Stimulated activated CD4-positive, alpha-beta T cell treated with anti-CD3 and anti-CD28 coated beads, Interleukin-15, amount 100 ng/mL, for 48 hours (primary cell): Measurements from ENCODE around the gene LYSET.
"Not testable (repeated sequence)": the region's sequence is repeated elsewhere in the genome, so short reads cannot be mapped to it uniquely, and the experiment has no call there.

Experiments
- DNase-seq, 2 donors: peaks; one replicate each; pipeline ENCODE4 v3.0.0-alpha.2; 2020; ENCODE audit warnings: low read depth in 2 of 2

The LYSET gene, protein sequence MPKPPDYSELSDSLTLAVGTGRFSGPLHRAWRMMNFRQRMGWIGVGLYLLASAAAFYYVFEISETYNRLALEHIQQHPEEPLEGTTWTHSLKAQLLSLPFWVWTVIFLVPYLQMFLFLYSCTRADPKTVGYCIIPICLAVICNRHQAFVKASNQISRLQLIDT

DNA sequence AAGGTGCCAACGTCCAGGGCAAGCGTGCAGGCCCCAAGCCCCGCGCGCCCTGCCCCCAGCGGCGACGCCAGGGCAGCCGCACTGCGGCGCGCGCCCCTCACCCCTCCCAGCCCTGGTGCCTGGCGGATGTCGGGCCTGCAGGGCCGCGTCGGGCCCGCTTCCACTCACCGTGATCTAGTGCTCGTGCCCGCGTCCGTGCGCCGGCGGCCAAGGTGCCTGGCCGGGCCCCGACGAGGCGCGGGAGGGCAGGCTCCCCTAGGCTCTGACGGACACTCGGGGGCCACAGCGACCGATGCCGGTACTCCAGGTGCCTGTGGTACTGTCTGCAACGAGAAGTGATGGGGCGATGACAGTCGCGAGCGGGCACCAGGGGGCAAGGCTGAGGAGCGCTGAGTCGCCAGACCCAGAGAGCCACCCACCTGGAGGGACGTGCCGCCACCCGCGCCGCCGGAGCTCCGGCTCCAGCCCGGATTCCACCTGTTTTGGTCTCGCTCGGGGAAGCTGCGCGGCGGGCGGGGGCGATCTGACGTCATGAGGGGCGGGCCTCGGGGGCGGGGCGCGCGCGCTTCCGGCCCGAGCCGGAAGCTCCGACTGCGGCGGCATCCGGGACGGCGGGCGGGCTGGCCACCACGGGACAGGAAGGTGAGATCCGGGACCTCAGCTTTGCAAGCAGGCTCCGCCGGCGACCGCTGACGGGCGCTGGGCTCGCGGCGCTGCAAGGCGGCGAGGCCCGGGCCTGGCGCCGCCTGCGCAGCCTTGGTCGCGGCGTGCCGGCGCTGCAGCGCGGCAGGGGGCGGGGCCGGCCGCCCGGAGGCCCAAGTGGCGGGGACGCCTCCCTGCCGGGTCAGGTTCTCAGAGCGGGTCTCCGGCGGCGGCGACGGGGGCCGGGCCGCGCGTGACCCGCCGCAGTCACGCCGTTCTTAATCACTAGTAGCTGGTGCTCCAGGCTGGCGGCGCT, at the start of gene LYSET, which contains the start of gene MOAP1:
Gene LYSET, plus strand, starts transcription at position 927 of the 958 bp plus-strand sequence. CDS start 89 bp downstream, outside the sequence.
Gene MOAP1, minus strand, starts transcription at position 507 of the 958 bp plus-strand sequence. CDS start 655 bp downstream, outside the sequence.
- peak; percentile 83 to 84 for DNase-seq

DNA sequence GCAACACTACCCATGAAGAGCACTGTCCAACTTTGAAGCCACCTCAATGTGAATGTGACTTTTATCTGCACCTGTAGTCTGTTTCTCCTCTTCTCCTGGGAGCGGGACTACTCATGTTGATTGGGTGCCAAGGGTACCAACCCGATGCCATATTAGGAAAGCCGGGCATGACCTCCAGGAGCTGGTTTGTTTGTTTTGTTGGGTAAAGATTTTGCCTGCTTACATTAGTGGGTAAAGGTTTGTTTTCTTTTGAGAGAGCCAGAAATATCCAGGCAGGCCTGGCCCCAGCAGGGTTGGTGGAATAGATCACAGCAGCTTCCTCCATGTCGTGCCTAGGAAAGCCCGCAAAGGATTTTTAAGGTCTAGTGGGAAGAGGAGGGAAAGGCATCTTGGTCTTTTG, 49.7 kb upstream of the LYSET start:
- DNase-seq, result no peak

DNA sequence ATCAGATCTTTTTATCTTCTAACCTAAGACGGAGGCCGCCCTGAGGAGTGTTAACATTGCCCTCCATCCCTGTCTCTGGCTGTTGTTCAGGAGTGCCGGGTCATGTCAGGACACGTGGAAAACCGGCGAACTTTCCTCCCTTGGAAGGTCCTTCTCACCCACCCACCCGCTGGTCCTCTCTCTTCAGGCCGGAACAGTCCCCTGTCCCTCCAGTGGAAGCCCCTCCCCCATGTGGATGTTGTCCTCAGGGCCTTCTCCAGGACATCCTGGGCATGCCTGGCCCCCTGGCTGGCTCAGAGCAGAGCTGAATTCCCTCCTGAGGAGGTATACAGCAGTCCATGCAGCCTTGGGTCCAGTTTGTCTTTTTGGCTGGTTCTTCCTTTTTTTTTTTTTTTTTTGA, 49.1 kb upstream of the LYSET start:
- no peak for DNase-seq

DNA sequence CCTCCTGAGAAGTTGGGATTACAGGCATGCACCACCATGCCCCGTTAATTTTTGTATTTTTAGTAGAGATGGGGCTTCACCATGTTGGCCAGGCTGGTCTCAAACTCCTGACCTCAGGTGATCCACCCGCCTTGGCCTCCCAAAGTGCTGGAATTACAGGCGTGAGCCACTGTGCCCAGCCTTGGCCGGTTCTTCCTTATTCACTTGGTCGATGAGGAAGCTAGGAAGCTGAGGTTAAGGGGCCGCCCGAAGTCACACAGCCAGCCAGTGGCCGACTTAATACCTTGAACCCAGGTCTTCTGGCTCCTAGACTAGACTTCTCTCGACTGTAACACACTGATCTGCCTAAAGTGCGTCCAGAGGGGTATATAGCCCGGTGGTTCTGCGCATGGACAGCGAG, 48.6 kb upstream of the LYSET start:
- DNase-seq, result not testable (repeated sequence)

DNA sequence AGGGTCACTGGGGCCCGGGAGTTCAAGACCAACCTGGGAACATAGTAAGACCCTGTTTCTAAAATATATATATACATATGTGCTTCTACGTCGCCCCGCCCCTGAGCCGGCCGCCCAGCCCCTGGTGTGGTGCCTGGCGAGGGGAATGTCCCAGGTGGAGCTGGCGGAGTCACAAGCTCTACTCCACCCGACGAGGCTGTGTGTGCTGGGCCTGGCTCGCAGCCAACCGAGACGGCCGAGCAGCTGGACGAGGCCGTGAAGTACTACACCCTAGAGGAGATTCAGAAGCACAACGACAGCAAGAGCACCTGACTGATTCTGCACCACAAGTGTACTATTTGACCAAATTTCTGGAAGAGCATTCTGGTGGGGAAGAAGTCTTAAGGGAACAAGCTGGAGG, 47.3 kb upstream of the LYSET start:
- DNase-seq, result no peak

DNA sequence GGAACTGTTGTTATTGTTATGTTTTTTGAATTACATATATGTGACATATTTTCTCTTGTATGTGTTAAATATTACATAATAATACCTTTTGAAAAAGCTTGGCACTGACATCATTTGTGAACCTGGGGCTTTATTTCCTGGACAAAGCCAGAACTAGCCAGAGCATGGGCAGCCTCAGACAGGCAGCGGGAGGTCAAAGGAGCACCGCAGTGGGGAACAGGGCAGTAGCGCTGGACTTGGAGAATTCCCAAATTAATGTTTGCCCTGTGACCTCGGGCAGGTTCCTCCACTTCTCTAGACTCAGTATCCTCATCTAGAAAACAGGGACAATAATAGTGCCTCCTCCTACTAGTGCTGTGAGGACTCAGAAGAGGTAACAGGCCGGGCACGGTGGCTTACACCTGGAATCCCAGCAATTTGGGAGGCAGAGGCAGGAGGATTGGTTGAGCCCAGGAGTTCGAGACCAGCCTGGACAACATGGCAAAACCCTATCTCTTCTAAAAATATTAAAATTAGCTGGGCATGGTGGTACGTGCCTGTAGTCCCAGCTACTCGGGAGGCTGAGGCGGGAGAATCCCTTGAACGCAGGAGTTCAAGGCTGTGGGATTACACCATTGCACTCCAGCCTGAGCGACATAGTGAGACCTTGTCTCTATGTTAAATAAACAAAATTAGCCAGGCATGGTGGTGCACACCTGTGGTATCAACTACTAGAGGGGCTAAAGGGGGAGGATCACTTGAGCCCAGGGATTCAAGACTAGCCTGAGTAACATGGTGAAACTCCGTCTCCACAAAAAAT, 42.1 kb upstream of the LYSET start:
- no peak for DNase-seq

DNA sequence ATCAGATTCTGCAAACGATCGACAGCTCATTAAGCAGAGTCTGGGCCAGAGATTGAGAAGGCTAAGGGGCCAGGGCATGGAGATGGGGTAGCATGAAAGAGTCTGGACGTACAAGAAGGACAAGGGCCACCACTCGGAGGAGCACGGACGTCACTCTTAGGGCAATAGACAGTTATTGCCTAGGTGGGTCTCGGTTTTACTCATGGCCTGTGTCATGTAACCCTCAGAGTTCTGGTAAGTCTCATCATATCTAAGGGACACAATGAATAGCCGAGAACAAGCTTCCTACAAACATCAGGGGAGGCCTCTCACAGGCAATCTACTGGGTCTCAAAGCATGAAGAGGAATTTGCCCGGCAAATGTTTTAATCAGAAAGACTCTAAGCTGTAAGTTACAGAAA, 39.0 kb upstream of the LYSET start:
- no peak for DNase-seq

DNA sequence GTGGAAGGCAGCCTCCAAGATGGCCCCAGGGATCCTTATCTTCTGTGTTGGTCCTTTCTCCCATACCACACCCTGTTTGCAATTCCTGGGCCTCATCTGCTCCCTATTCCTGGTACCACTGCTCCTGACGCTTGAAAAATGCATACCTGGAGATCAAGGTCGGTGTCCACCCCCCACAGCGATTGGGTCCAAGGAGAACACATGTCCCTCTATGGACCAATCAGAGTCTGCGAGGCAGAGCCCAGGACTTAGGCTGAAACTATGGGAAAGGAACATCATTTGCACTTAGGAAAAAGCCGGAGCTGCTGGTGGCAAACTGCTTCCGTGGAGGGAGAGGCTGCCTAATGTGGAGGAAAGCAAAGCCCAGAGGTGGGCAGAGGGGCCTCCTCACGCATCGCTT, 36.1 kb upstream of the LYSET start:
- no peak for DNase-seq

DNA sequence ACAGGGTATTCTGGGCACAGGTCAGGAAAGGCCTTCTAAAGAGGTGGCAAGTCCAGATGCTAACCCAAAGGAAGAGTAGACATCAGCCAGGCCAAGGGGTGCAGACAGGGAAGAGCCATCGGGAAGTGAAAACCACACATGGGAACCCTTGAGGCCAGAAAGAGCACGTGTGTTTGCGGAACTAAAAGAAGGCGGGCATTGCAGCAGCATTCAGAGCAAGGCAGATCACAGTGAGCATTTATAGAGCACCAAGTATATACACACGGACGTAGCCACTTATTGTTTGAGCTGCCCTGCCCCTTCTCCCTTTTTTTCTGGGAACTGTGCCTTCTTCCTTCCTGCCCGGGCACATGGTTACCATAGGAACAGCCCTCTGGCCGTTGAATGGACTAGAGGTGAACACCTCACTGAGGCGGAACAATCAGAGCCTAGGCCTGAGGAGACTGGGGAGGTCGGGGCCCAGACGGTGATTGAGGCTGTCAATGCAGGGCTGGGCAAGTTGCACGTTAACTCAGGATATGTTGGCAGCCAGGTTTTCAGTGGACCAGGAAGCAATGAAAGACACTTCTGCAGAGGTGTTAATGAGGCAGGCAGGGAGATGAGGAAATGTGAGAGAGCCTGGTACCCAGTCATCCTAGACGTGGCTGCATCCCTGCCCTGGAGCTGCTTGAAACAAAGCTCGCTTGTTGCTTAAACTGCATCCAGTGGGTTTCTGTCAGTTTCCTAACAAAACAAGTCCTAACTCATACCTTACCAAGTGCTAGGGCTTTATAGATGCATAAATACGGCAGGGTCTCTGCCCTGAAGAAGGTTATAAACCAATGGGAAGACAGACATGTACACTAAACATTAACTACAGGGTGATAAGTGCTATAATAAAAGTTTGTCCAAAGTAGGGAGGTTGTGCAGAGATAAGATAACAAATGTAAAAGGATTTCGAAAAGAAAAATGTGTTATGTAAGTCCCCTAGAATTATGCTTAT, 34.6 kb upstream of the LYSET start:
- no peak for DNase-seq

DNA sequence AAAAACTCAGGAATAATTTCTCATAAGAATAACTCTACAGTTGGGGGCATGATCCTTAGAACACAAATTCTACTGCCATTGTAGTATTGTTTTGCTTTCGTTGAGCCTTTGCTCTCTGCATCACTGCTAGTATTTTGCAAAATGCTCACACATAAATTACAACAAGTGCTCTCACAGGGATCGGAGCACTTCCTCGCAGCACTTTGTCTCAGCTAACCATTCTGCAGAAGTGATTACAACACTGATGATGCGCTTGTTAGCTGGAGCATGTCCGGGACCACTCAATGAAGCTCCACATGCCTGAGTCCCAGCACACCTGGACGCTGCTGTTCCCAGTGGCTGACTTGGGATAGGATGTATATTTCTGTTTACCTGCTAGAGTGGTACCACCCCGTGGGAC, 32.0 kb upstream of the LYSET start:
- DNase-seq, result no peak

DNA sequence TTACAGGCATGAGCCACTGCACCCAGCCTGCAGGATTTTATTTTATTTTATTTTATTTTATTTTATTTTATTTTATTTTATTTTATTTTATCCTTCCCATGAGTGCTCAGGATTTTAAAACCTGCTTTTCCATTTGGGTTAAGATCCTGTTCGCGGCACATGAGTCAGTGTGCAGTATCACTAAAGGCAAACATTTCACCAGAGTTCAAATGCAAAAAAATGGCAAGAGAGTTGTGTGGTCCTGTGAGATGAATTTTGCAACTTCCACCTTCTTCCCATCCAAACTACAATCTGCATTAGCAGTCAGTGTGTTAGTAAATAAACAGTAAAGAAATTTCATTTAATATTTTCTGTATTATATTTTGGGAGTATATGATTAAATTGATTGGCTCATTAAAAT, 29.4 kb upstream of the LYSET start:
- no peak for DNase-seq

DNA sequence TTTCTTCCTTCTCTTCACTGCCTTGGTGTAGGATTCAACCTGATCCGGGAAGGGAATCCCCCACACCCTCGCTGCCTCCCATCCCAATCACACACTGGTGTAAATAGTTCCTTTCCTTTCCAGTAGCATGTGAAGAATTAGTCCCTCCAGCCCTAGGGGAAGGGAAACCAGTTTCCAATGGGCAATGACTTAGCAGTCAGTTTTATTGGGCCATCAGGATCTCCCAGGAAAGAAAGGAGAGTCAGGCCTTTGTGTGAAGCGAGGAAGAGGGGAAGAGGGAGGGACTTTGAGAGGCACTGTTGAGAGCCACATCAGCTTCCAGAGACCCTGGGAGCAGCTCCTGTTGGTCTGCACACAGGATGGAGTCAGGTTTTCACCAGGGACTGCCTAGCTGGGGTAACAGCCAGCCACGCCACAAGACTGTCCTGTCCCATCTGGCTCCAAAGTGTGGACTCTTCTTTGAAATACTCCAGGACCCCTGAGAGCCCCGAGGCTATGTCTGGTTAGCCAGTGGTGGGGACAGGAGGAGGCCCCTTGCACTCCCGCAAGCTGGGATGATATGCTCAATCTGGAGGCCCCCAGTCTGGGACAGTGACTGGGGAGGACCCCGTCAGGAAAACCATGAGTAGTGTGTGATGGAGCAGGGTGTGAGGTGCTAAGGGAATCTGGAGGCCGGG, 28.3 kb upstream of the LYSET start:
- no peak for DNase-seq

DNA sequence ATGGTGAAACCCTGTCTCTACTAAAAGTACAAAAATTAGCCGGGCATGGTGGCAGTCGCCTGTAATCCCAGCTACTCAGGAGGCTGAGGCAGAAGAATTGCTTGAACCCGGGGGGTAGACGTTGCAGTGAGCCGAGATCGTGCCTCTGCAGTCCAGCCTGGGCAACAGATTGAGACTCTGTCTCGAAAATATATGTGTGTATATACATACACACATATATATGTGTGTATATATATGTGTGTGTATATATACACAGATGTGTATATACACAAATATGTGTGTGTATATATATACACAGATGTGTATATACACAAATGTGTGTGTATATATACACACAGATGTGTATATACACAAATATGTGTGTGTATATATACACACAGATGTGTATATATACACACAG, 26.8 kb upstream of the LYSET start:
- not testable (repeated sequence) for DNase-seq

DNA sequence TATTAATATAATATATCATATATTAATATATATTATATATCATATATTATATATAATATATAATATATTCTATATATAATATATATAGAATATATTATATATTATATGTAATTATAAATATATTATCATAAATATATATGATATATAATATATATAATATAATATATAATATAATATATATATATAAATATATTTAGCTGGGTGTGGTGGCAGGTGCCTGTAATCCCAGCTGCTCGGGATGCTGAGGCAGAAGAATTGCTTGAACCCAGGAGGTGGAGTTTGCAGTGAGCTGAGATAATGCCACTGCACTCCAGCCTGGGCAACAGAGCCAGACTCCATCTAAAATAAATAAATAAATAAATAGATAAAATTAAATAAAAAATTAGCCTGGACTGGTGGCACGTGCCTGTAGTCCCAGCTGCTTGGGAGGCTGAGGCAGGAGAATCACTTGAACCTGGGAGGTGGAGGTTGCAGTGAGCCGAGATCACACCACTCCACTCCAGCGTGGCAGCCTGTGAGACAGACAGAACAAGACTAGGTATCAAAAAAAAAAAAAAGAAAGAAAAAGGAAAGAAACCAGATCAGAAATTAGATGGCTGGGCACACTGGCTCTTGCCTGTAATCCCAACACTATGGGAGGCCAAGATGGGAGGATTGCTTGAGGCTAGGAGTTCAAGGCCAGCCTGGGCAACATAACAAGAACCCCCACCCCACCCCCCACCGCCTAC, 25.3 kb upstream of the LYSET start:
- DNase-seq, result not testable (repeated sequence)

DNA sequence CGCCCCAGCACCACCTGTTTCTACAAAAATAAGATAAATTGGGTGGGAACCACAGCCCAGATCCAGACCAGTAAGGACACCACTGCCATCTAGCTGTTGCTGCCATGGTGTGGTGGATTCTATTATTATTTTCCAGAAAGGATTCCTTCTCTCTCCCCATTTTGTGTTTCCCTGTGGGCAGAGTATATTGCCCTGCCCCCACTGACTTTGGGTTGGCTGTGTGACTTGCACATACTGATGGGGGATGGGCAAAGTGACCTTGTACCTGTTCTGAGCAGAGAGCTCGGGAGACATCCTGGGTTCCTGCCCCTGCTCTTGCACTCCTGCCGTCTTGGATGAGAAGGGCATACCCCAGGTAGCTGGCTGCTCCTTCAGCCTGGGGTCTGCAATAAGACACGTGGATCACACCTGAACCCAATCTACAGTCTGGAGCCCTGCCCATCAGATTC, 24.7 kb upstream of the LYSET start:
- no peak for DNase-seq

DNA sequence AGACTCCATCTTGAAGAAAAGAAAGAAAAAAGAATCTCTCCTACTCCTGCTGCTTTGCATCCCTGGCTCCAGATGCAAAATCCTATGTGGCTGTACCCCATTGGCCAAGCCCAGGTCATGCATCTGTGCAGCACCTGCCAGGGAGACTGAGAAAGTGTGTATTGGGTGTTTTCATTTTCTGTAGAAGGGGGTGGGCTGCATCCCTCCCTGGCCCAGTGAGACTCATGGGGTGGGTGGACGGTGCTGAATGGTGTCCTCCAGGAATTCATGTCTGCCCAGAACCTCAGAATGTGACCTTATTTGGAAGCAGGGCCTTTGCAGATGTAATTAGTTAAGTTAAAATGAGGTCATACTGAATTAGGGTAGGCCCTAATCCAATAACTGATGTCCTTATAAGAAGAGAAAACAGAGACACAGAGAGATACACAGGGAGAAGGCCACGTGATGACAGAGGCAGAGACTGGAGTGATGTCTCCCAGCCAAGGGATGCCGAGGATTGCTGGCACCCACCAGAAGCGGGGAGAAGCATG, 23.6 kb upstream of the LYSET start:
- no peak for DNase-seq

DNA sequence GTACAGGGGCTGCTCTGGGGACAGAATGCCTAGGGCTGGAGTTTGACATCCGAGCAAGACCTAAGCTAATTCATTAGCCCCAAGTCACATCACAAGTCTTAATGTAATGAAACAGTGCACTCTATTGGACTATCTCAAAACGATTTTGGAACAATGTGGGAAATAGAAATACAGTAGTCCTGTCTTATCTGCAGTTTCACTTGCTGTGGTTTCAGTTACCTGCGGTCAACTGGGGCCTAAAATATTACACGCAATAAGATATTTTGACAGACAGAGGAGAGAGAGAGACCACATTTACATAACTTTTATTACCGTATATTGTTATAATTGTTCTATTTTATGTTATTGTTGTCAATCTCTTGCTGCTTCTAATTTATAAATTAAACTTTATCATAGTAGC, 21.6 kb upstream of the LYSET start:
- DNase-seq, result no peak

DNA sequence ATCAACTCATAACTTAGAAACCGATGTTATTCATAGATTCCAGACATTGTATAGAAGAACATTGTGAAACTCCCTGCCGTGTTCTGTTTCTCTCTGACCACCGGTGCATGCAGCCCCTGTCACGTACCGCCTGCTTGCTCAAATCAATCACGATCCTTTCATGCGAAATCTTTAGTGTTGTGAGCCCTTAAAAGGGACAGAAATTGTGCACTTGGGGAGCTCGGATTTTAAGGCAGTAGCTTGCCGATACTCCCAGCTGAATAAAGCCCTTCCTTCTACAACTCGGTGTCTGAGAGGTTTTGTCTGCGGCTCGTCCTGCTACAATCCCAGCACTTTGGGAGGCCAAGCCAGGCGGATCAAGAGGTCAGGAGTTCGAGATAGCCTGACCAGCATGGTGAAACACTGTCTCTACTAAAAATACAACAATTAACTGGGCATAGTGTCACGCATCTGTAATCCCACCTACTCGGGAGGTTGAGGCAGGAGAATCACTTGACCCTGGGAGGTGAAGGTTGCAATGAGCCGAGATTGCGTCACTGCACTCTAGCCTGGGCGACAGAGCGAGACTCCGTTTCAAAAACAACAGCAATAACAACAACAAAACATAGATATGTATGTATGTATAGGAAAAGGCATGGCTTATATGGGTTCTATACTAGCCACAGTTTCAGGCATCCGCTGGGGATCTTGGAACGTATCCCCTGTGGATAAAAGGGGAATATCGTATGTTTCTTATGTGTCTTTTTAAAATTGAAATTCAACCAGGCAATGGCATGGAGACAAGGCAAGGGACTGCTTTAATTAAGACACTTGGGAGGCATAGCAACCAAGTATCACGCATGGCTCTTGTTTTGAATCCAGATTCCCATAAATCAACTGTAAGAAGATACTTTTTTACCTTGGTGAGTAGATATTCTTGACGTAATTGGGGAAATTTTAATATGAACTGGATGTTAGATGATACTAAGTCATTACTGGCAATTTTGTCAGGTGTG, 19.5 kb upstream of the LYSET start:
- DNase-seq, result not testable (repeated sequence)
